ENCODE data around the gene TEKT4. TPM values are rescaled to one million over a fixed set of nuclear protein-coding genes. Genes with fewer than 3 reads are reported as not detected.
"Not testable (repeated sequence)": the region's sequence is repeated elsewhere in the genome, so short reads cannot be mapped to it uniquely, and the experiment has no call there.

The TEKT4 gene
- total RNA-seq, 1 donor: not detected

- no peak overlapping the region for H3K4me3 ChIP-seq (ENCODE audit: low read depth, low read length)
- DNase-seq (ENCODE audit: low read depth): no peak
- TF ChIP-seq, protein P1, sequence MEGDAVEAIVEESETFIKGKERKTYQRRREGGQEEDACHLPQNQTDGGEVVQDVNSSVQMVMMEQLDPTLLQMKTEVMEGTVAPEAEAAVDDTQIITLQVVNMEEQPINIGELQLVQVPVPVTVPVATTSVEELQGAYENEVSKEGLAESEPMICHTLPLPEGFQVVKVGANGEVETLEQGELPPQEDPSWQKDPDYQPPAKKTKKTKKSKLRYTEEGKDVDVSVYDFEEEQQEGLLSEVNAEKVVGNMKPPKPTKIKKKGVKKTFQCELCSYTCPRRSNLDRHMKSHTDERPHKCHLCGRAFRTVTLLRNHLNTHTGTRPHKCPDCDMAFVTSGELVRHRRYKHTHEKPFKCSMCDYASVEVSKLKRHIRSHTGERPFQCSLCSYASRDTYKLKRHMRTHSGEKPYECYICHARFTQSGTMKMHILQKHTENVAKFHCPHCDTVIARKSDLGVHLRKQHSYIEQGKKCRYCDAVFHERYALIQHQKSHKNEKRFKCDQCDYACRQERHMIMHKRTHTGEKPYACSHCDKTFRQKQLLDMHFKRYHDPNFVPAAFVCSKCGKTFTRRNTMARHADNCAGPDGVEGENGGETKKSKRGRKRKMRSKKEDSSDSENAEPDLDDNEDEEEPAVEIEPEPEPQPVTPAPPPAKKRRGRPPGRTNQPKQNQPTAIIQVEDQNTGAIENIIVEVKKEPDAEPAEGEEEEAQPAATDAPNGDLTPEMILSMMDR (IDR thresholded peaks at IDR 0.05; ENCODE audit: insufficient read depth, low read depth, low read length): peak; percentile 64
Observed at GRCh38 chr2:94874277-94874997, 3.2 kb downstream of the TEKT4 start.

DNA sequence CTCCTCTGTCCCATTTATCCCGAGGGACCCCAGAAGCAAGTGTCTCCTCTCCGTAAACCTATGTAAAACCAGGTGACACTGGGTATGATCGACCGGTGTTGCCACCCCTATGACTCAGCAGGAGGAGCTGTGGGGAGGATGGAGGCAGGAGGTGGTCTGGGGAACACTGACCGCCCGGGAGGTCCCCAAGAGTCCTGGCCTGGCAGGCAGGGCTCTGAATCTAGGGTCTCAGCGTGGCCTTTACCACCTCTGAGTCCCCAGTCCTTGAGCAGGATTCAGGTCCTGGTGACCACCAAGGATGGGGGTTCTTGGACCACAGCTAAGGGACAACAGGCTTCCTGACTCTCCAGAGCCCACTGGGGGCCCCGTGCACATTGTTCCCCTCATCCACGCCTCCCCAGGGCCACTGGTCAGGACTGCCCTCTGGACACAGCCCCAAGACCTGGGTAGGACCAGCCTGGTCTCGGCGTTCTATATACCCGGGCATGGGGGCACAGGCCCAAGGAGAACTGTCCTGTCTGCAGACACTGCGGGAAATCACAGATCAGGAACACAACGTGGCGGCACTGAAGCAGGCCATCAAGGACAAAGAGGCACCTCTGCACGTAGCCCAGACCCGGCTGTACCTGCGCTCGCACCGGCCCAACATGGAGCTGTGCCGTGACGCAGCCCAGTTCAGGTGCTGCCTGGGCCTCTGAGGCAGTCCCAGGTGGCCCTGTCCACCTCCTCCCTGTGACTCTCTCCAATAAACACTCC is 4.0 kb downstream of the TEKT4 start:
- DNase-seq (ENCODE audit: low read depth): no peak
- TF ChIP-seq, protein P1 (IDR thresholded peaks at IDR 0.05; ENCODE audit: insufficient read depth, low read depth, low read length): no peak
- no peak overlapping the region for H3K4me3 ChIP-seq (ENCODE audit: low read depth, low read length)

- H3K4me3 ChIP-seq (ENCODE audit: low read depth, low read length): no peak overlapping the region
- TF ChIP-seq, protein P1 (IDR thresholded peaks at IDR 0.05; ENCODE audit: insufficient read depth, low read depth, low read length): no peak
- DNase-seq (ENCODE audit: low read depth): no peak
Observed at GRCh38 chr2:94875820-94876522, 4.7 kb downstream of the TEKT4 start.

DNA sequence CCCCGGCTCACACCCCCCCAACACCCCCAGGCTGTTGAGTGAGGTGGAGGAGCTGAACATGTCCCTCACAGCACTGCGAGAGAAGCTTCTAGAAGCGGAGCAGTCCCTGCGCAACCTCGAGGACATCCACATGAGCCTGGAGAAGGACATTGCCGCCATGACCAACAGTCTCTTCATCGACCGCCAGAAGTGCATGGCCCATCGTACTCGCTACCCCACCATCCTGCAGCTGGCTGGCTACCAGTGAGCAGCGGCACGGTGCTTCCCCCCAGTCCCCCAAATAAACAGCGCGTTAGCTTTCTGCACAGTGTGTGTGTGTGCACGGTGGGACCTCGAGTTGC is 5.3 kb downstream of the TEKT4 start:
- H3K4me3 ChIP-seq (ENCODE audit: low read depth, low read length): no peak overlapping the region
- TF ChIP-seq, protein P1 (IDR thresholded peaks at IDR 0.05; ENCODE audit: insufficient read depth, low read depth, low read length): no peak
- no peak for DNase-seq (ENCODE audit: low read depth)

DNA sequence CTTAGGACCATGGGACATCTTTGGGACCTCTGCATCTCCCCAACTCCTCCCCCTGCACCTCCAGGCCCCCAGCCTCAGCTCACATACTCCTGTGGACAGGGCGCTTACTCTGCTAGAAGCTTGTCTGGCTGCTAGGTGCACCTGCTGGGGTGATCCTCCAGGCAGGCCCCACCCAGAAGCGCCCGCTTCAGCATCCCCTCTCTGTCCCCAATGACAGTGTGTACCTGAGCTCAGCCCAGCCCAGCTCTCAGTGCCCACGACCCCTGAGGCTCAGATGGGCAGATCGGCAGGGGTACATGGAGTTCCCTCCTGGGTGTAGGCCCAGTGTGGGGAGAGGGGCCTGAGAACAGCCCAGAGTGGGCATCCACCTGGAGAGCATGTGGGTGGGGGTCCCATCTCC is 5.9 kb downstream of the TEKT4 start:
- no peak for DNase-seq (ENCODE audit: low read depth)
- TF ChIP-seq, protein P1 (IDR thresholded peaks at IDR 0.05; ENCODE audit: insufficient read depth, low read depth, low read length): no peak
- H3K4me3 ChIP-seq (ENCODE audit: low read depth, low read length): no peak overlapping the region

DNA sequence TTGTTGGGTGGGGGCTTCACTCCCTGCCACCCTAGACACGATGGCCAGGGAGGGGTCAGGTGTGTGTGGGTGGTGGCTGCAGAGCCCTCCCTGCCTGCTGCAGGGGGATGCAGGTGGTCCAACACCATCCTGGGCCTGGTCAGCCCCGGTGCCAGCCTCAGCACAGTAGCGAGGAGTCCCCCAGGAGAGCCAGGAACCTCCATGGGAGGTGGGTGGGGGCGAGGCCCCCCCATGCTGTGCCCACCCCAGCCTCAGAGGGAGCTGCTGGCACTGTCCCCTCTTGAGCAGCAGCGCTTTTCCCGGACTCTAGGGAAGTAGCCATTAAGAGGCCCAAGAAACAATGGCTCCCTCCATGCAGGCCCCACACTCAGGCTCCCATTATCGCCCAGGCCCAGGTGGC is 7.3 kb downstream of the TEKT4 start:
- not testable (repeated sequence) for DNase-seq (ENCODE audit: low read depth); H3K4me3 ChIP-seq (ENCODE audit: low read depth, low read length)

GRCh38 chr2:94879314-94879981 is 8.2 kb downstream of the TEKT4 start:
- no peak overlapping the region for H3K4me3 ChIP-seq (ENCODE audit: low read depth, low read length)
- TF ChIP-seq, protein P1 (IDR thresholded peaks at IDR 0.05; ENCODE audit: insufficient read depth, low read depth, low read length): no peak
- no peak for DNase-seq (ENCODE audit: low read depth)

Measured in fibroblast of villous mesenchyme (primary cell).